GM19324 (cell line): Measurements from ENCODE around the gene SDK2.

Source experiments
- ATAC-seq: cut with Tn5 transposase; IDR thresholded peaks from one replicate; pipeline ENCODE4 v1.9.1; 2021; ENCODE audit warnings: mild to moderate bottlenecking, moderate library complexity; ENCODE audit not compliant: unreplicated experiment, low FRiP score

Gene SDK2

GRCh38 chr17:73657473-73658116, 13.3 kb upstream of the SDK2 start:
- ATAC-seq, result no peak

- no peak for ATAC-seq
Measured at GRCh38 chr17:73654241-73654640, 10.0 kb upstream of the SDK2 start.

- ATAC-seq, result no peak
Measured at GRCh38 chr17:73653810-73654209, 9.6 kb upstream of the SDK2 start.

- ATAC-seq, result no peak
Measured at GRCh38 chr17:73652886-73653480, 8.7 kb upstream of the SDK2 start.

- ATAC-seq, result no peak
Measured at GRCh38 chr17:73650617-73651200, 6.5 kb upstream of the SDK2 start.

GRCh38 chr17:73650140-73650539, 5.9 kb upstream of the SDK2 start:
- ATAC-seq, result no peak

- ATAC-seq, result no peak
Measured at GRCh38 chr17:73648974-73649373, 4.7 kb upstream of the SDK2 start.

GRCh38 chr17:73648543-73648820, 4.2 kb upstream of the SDK2 start:
- no peak for ATAC-seq

- ATAC-seq, result no peak
Measured at GRCh38 chr17:73647772-73648542, 3.7 kb upstream of the SDK2 start.

GRCh38 chr17:73647301-73647695, 3.1 kb upstream of the SDK2 start:
- ATAC-seq, result no peak

- no peak for ATAC-seq
Measured at GRCh38 chr17:73646409-73647300, 2.4 kb upstream of the SDK2 start.

- no peak for ATAC-seq
Measured at GRCh38 chr17:73645050-73645871, 1.0 kb upstream of the SDK2 start.

GRCh38 chr17:73643852-73644144, 447 bp downstream of the SDK2 start:
- no peak for ATAC-seq

GRCh38 chr17:73643001-73643851, 1.0 kb downstream of the SDK2 start:
- ATAC-seq, result no peak

- ATAC-seq, result no peak
Measured at GRCh38 chr17:73642659-73643000, 1.6 kb downstream of the SDK2 start.

- no peak for ATAC-seq
Measured at GRCh38 chr17:73641826-73642600, 2.2 kb downstream of the SDK2 start.

GRCh38 chr17:73640691-73641090, 3.6 kb downstream of the SDK2 start:
- no peak for ATAC-seq

- ATAC-seq, result no peak
Measured at GRCh38 chr17:73639932-73640331, 4.3 kb downstream of the SDK2 start.

GRCh38 chr17:73639322-73639721, 4.9 kb downstream of the SDK2 start:
- ATAC-seq, result no peak
